Retinal pigment epithelial cell (primary cell): Measurements from ENCODE around the gene SFSWAP.
"Not testable (repeated sequence)": the region's sequence is repeated elsewhere in the genome, so short reads cannot be mapped to it uniquely, and the experiment has no call there.

Source experiments
- DNase-seq: peaks from one replicate; pipeline ENCODE4 v3.0.0-alpha.2; 2010; ENCODE audit warnings: low read depth
- H3K4me3 ChIP-seq: 2 replicates; pipeline ENCODE4 v1.5.1; 2011; ENCODE audit warnings: mild to moderate bottlenecking, low read length, control low read depth, moderate library complexity
- CTCF ChIP-seq: conservative IDR thresholded peaks from 2 replicates; pipeline ENCODE4 v1.5.1; 2011; ENCODE audit warnings: low read depth, low read length, control low read depth, inconsistent platforms

SFSWAP gene

DNA sequence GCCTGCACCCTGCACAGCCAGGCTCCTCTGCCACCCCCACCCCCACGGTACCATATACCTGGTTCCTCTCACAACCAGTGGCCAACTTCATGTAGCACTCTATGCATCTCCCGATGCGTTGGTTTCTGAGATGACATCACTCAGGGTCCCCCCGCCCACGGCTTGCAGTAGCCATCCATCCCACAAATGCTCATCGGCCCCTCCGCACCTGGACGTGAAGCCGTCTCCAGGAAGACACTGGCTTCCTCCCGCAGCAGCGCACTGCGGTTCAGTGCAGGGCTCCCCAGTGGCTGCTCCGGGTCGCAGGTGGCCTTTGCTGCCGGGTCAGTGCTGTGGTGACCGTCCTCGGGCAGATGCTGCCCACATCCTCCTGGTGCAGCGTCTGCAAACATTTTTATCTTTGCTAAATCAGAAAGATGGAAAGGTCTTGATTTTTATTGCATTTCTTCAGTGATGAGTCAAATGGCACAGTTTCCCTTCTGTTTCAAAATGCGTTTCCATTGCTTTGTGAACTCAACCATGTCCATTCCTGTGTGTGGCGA is 89.8 kb downstream of the SFSWAP start:
- no peak for TF ChIP-seq CTCF
- DNase-seq = no peak
- no peak overlapping the region for H3K4me3 ChIP-seq

DNA sequence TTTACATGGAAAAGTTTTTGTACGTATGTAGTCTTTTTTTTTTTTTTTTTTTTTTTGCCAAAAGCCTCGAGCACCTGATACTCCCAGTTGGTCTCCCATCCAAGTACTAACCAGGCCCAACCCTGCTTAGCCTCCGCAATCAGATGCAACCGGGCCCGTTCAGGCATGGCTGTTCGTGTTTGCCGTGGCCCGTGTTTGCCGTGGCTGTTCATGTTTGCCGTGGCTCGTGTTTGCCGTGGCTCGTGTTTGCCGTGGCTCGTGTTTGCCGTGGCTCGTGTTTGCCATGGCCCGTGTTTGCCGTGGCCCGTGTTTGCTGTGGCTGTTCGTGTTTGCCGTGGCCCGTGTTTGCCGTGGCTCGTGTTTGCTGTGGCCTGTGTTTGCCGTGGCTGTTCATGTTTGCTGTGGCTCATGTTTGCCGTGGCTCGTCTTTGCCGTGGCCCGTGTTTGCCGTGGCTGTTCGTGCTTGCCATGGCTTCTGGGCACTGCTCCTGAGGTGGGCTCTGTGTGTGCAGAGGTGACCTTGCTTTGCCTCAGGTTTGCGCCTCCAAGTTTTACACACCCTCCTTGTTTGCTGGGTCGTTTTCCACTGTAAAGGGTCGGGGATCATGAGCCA is 90.5 kb downstream of the SFSWAP start:
- no peak for TF ChIP-seq CTCF
- no peak for DNase-seq
- H3K4me3 ChIP-seq = no peak overlapping the region

DNA sequence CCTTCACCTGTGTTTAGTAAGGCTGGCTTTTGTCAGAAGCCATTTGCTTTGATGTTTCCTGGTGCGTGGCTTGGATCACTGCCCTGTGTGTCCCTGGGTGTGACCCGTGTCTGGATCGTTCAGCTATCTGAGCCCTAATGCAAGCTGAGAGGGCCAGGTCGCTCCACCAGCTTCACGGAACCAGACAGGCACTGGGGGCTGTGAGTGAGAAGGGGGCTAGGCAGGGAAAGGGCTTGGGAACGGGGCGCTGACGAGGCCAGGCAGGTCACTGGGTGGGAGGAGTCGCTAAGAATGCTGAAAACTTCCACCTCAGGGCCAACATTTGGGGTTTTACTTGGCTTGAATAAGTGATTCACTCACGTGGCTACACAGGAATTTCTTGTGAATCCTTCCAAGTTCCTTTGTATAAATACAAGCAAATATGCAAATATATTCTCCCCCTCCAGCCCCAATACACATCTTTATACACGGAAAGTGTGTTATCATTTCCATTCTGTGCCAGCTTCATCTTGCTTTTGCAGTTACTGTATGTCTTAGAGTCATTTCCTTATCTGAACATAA is 93.2 kb downstream of the SFSWAP start:
- no peak overlapping the region for H3K4me3 ChIP-seq
- DNase-seq = no peak

DNA sequence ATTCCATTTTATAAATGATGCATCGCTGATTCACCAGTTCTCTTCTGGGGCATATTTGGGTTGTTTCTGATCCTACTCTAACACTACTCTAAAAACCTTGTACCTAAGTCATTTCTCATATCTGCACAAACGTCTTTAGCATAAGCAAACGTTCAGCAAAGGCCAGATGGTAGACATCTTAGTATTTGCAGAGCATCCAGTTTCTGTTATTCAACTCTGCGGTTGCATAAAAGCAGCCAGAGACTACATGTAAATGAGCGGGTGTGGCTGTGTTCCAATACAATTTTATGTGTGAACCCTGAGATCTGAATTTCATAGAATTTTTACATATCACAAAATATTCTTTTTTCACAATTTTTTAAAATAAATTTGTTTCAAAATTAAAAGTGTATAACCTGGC is 94.5 kb downstream of the SFSWAP start:
- no peak overlapping the region for H3K4me3 ChIP-seq
- no peak for TF ChIP-seq CTCF
- no peak for DNase-seq

More for the DNA sequence above, 93.2 kb downstream of the SFSWAP start:
- TF ChIP-seq CTCF = no peak

DNA sequence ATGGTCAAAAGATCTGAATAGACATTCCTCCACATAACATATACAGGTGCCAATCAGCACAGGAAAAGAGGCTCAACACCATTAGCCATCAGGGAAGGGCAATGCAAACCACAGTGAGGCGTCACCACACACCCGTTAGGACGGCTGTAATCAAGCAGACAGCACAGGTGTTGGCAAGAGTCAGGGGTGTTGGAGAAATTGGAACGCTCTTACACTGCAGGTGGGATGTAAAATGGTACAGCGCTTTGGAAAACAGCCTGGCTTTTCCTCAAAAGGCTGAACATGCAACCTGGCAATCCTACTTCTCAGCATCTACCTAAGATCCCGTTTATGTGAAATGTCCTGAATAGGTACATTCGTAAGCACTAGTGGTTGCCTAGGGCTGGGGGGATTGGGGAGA is 95.8 kb downstream of the SFSWAP start:
- no peak for DNase-seq
- no peak overlapping the region for H3K4me3 ChIP-seq
- TF ChIP-seq CTCF = no peak

DNA sequence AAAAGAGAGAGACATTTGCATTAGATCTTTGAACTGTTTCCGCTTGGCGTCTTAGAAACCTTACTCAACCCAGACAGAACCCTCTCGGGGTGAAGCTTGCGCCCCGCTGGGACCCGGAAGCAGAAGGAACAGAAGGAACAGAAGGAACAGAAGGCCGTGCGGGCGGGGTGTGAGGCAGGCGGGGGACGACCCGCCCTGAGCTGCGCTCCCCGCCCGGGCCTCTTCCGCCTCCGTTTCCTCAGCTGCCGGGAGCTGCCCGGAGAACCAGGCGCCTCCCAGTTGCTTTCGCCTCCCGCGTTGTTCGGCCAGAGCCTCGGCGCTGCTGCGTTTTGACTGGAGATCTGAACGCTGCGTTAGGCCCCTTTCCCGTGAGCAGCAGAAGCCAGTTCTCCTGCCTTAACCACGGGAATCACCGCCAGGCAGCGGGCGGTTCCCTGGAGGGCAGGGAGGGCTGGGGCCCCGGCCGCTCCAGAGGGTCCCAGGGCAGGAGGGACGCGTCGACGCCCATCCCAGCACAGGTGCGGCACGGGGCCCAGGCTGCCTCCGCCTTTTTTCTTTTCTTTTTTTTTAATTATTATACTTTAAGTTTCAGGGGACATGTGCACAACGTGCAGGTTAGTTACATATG is 98.0 kb downstream of the SFSWAP start:
- no peak for TF ChIP-seq CTCF
- no peak for DNase-seq
- H3K4me3 ChIP-seq = no peak overlapping the region

DNA sequence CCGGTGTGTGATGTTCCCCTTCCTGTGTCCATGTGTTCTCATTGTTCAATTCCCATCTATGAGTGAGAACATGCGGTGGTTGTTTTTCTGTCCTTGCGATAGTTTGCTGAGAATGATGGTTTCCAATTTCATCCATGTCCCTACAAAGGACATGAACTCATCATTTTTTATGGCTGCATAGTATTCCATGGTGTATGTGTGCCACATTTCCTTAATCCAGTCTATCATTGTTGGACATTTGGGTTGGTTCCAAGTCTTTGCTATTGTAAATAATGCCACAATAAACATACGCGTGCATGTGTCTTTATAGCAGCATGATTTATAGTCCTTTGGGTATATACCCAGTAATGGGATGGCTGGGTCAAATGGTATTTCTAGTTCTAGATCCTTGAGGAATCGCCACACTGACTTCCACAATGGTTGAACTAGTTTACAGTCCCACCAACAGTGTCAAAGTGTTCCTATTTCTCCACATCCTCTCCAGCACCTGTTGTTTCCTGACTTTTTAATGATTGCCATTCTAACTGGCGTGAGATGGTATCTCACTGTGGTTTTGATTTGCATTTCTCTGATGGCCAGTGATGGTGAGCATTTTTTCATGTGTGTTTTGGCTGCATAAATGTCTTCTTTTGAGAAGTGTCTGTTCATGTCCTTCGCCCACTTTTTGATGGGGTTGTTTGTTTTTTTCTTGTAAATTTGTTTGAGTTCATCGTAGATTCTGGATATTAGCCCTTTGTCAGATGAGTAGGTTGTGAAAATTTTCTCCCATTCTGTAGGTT is 98.8 kb downstream of the SFSWAP start:
- H3K4me3 ChIP-seq, DNase-seq: not testable (repeated sequence)
